Muscle layer of duodenum (tissue), 2 donors: Measurements from ENCODE around the gene FEV.

ENCODE experiments used
- H3K27ac ChIP-seq: one replicate; pipeline ENCODE4 v1.7.0; 2013; ENCODE audit warnings: mild to moderate bottlenecking, low read length
- H3K27me3 ChIP-seq: one replicate; pipeline ENCODE4 v1.7.0; 2013; ENCODE audit warnings: low read depth, mild to moderate bottlenecking, control low read depth, low read length
- H3K36me3 ChIP-seq, 2 donors: one replicate each; pipeline ENCODE4 v1.7.0; 2013; ENCODE audit warnings: low read length in 2 of 2, control low read depth in 1 of 2, mild to moderate bottlenecking in 1 of 2; ENCODE audit not compliant: insufficient read depth in 2 of 2, control insufficient read depth in 1 of 2
- H3K4me1 ChIP-seq, 2 donors: one replicate each; pipeline ENCODE4 v1.7.0; 2013; ENCODE audit warnings: low read length in 2 of 2, mild to moderate bottlenecking in 2 of 2, control low read depth in 1 of 2, moderate library complexity in 1 of 2; ENCODE audit not compliant: insufficient read depth in 2 of 2, control insufficient read depth in 1 of 2
- H3K4me3 ChIP-seq, 2 donors: one replicate each; pipeline ENCODE4 v1.7.0; 2013; ENCODE audit warnings: low read length in 2 of 2, low read depth in 1 of 2, mild to moderate bottlenecking in 1 of 2
- H3K9me3 ChIP-seq, 2 donors: one replicate each; pipeline ENCODE4 v1.7.0; 2013; ENCODE audit warnings: low read length in 2 of 2, control low read depth in 1 of 2, mild to moderate bottlenecking in 1 of 2; ENCODE audit not compliant: control insufficient read depth in 1 of 2
- donor health status: healthy.

Gene FEV

DNA sequence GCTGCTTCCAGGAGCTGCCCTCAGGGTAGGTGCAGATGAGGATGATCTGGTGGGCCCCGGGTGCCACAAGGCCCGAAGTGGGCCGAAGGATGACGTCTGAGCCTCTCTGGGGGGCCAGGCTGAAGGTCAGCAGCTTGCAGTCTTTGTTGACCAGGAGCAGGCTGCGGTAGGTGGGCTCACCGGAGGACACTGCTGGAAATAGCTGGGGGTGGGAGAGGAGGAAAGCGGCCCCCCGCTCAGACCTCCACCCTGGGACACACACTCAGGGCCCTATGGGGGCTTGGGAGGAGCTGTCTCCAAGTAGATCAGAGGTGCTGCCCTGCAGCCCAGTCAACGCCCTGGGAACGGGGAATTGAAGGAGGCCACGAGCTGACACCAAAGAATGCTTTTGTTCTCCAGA lies 39.1 kb upstream of the FEV start:
- H3K27ac ChIP-seq = no peak overlapping the region
- no peak overlapping the region for H3K4me3 ChIP-seq
- H3K4me1 ChIP-seq = no peaks in the 10 kb centered on the region
- H3K9me3 ChIP-seq = no peaks in the 10 kb centered on the region
- H3K36me3 ChIP-seq = no peaks in the 10 kb centered on the region
- H3K27me3 ChIP-seq = no peaks in the 10 kb centered on the region

DNA sequence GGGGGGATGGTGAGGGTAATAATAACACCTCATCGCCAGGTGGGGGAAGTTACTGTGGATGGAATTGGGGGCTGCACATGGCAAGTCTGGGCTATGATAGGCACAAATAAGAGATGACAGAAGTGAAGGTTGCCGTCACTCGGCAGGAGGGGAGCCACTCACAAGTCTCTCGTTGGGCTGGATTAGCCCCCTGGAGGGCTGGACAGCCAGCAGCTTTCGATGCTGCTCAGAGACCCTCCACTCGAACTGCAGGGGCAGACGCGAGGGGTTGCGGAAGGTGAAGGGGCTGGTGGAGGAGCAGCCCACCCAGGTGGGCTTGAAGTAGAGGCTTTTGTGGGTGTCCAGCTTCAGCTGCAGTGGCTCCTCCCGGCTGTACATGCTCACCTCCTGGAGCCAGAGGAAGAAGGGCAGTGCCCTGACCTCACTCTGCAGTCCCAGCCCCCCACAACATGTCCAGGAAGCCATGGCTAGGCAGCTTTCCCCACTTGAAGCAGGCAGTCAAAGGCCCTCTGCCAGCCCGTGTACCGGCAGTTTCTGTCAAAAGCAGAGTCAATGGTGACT lies 38.1 kb upstream of the FEV start:
- Histone ChIP-seq H3K27me3 (no peaks in the 10 kb centered on the region), H3K4me1 (no peaks in the 10 kb centered on the region), H3K27ac (no peak overlapping the region), H3K36me3 (no peaks in the 10 kb centered on the region), H3K9me3 (no peaks in the 10 kb centered on the region), H3K4me3 (no peak overlapping the region)

DNA sequence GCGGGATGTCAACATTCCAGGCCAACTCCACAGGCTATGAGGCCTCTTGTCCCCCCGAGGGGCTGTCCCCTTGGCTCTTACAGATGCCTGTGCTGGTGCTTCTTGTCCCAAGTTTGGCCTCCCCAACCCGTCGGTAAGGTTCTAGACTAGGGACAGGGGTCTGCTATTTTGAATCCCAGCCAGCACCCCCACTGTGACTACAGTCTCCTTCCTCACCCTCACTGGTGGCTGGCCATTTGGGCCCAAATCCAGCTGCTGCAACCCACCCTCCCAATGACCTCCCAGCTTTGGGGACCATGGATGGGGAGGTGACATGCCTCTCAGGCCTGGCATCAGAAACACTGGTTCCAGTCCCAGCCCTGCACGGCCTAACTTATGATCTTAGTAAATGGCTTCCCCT lies 37.6 kb upstream of the FEV start:
- Histone ChIP-seq H3K4me3 (no peak overlapping the region), H3K27me3 (no peaks in the 10 kb centered on the region), H3K36me3 (no peaks in the 10 kb centered on the region), H3K4me1 (no peaks in the 10 kb centered on the region), H3K27ac (no peak overlapping the region), H3K9me3 (no peaks in the 10 kb centered on the region)

DNA sequence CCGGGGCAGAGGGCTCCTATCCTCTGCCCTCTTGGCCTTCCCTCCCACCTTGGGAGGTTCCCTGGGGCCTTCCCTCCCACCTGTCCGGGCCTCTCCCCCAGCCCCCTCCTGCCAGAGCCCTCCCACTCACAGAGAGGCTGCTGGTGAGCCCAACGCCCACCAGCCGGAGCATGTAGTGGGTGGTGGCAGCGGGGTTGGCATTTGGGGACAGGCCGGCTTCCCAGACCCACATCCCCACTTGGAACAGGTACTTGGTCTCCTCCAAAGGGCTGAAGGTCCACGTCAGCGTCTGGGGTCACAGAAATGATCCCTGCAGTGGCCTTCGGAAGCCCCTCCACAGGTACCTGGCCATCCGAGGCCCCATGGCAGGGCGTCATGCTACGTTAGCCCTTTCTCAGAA lies 37.1 kb upstream of the FEV start:
- Histone ChIP-seq H3K27ac (no peak overlapping the region), H3K27me3 (no peaks in the 10 kb centered on the region), H3K36me3 (no peaks in the 10 kb centered on the region), H3K4me1 (no peaks in the 10 kb centered on the region), H3K9me3 (no peaks in the 10 kb centered on the region), H3K4me3 (no peak overlapping the region)

DNA sequence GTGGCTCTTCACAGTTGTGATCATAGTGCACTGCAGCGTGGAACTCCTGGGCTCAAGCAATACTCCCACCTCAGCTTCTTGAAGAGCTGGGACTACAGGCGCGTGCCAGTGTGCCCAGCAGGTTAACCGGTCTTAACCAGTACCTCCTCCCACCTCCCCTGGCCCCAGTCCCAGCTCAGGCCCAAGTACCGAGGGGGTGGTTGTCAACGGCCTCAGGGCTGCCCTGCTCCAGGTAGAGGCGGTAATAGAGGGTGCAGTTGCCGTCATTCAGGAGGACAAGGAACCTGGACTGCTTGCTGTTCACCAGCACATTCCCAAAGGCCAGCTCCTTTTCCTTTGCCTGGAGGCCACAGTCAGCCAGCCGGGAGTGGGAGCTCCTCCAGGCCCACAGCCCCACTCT lies 36.6 kb upstream of the FEV start:
- H3K27me3 ChIP-seq = no peaks in the 10 kb centered on the region
- H3K36me3 ChIP-seq = no peaks in the 10 kb centered on the region
- no peaks in the 10 kb centered on the region for H3K4me1 ChIP-seq
- no peaks in the 10 kb centered on the region for H3K9me3 ChIP-seq
- no peak overlapping the region for H3K27ac ChIP-seq
- no peak overlapping the region for H3K4me3 ChIP-seq

DNA sequence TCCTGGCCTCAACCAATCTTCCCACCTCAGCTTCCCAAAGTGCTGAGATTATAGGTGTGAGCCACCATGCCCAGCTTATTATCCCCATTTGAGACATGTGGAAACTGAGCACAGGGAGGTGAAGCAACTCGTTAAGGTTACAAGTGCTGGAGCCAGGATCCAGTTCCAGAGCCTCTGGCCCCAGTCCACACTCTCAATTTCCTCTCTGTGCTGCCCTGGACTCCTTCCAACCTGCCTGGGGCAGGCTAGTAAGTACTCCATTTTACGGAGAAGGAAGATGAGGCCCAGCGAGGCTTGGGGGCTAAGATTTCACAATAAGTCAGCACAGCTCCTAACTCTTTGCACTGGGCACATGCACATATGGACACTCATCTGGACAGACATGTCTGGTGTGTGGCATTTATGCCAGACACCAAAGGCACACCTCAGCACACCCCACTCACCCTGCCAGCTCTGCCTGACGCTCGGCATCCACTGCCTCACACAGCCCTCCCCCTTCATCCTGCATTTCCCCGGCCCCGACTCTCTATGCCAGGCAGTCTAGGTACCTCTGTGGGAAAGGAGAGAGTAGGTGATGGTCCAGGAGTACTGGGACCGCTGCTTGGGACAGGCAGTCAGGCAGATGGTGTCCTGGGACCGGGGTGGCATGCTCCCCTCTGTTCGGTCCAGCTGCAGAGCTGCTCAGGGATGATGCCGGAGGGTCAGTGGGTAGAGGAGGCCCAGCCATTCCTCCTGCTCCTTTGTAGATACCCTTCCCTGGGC lies 35.8 kb upstream of the FEV start:
- Histone ChIP-seq H3K4me3 (no peak overlapping the region), H3K9me3 (no peaks in the 10 kb centered on the region), H3K27ac (no peak overlapping the region), H3K36me3 (no peaks in the 10 kb centered on the region), H3K4me1 (no peaks in the 10 kb centered on the region), H3K27me3 (no peaks in the 10 kb centered on the region)

DNA sequence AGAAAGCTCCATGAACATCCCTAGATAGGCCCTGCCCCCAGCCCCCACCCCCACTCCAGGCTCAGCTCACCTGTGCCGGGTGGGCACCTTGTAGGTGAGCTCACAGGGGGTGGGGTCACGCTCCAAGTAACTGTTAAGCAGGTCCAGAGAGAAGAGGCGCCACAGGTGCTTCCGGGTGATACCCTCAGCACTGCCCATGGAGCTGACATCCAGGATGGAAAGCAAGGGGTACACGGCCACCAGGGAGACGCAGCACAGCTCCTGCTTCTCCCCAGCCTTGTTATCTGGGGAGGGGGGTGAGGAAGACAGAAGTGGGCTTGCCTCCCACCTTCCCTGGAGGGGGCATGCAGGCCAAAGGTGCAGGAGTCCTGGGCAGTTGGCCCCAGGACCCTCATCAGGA lies 34.5 kb upstream of the FEV start:
- Histone ChIP-seq H3K9me3 (no peaks in the 10 kb centered on the region), H3K36me3 (no peaks in the 10 kb centered on the region), H3K27me3 (no peaks in the 10 kb centered on the region), H3K4me3 (no peak overlapping the region), H3K4me1 (no peaks in the 10 kb centered on the region), H3K27ac (no peak overlapping the region)

DNA sequence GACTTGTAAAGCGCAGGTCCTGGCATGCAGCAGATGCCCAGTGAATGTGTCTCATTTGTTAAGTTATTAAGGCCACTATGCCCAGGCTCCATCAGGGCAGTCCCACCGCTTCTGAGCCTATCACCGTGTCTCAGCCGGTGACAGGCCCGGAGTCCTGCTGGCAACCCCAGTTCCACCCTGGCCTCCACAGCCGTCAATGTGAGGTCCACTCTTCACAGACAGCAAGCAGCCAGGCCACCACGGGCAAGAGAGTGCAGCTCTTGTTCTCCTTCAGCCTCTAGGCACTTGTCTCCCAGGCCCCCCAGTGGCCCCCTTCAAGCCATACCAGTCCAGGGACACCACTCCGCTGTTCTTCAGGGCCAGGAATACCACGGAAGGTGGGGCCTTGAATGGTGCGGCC lies 33.7 kb upstream of the FEV start:
- Histone ChIP-seq H3K4me1 (no peaks in the 10 kb centered on the region), H3K27ac (no peak overlapping the region), H3K4me3 (no peak overlapping the region), H3K27me3 (no peaks in the 10 kb centered on the region), H3K36me3 (no peaks in the 10 kb centered on the region), H3K9me3 (no peaks in the 10 kb centered on the region)

DNA sequence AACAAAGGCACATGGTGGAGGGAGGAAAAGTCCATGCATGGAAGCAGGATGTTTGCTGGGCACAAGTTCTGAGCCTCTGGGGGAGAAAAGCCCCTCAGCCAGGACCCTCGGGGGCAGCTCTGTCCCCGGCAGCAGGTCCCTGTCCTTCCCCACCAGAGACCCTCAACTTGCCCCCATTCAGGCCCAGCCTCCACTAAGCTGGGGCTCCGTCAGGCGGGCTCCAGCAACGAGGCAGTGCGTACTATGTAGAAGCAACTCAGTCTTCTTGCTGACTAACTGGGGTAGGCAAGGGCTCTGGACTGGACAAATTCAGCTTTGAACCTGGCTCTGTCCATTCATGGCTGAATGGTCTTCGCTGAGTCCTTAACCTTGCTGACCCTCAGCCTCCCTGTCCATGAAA lies 33.3 kb upstream of the FEV start:
- H3K36me3 ChIP-seq = no peaks in the 10 kb centered on the region
- H3K27ac ChIP-seq = no peak overlapping the region
- no peak overlapping the region for H3K4me3 ChIP-seq
- H3K27me3 ChIP-seq = no peaks in the 10 kb centered on the region
- H3K9me3 ChIP-seq = no peaks in the 10 kb centered on the region
- no peaks in the 10 kb centered on the region for H3K4me1 ChIP-seq

DNA sequence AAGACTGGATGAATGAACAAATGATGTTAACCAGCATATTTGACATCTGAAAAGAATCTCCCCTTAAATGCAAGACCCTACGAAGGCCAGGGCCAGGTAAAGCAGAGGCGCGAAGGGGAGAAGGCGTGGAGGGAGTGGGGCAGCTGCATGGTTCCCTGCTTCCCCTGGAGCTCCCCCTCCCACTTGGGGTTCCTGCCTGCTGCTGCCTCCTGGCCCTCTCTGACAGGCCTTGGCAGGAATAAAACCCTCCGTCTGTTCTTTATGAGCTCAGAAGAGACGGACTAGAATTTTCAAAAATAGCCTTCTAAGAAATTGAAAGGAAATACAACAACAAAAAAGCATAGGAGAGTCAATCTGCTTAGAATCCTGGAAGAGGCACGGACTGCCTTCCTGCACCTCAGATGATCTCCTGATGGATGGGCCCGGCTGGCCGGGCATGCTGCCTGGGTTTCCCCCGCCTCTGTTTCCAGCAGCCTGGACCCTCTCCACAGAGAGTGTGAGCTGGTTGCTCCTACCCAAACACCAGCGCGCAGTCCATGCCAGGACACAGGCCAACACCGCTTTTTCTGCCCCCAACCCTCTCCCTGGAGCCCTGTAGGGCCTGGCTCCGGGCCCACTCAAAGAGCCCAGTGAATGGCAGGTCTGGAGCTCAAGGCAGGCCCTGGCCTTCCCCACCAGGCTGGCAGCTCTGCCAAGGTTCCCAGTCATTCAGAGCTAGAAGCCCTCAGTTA lies 32.4 kb upstream of the FEV start:
- Histone ChIP-seq H3K9me3 (no peaks in the 10 kb centered on the region), H3K27ac (no peak overlapping the region), H3K27me3 (no peaks in the 10 kb centered on the region), H3K36me3 (no peaks in the 10 kb centered on the region), H3K4me3 (no peak overlapping the region), H3K4me1 (no peaks in the 10 kb centered on the region)

DNA sequence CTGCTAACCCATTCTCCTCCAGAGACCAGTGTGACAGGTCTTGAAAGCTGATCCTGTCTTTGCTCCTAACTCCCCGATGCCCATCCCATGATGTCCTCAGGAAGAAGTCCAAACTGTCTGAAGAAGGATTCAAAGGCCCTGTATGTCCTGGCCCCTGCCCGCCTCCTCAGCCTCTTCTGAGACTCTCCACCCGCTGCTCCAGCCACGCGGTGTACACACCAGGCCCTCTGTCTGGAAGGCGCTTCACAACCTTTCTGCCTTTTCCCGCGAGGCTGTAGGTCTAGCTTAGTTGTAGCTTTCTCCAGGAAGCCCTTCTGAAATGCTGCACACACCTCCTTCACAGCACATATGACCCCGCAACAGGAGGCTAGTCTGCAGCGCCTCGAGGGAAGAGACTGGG lies 31.7 kb upstream of the FEV start:
- H3K9me3 ChIP-seq = no peaks in the 10 kb centered on the region
- no peaks in the 10 kb centered on the region for H3K36me3 ChIP-seq
- H3K27me3 ChIP-seq = no peaks in the 10 kb centered on the region
- H3K27ac ChIP-seq = no peak overlapping the region
- no peaks in the 10 kb centered on the region for H3K4me1 ChIP-seq
- H3K4me3 ChIP-seq = no peak overlapping the region
